Caco-2 (cell line): ENCODE measurements around the gene DNAH7. TPM values are rescaled to one million over a fixed set of nuclear protein-coding genes. Genes with fewer than 3 reads are reported as not detected.

Experiments
- total RNA-seq: library from RNA; stranded (reverse); gene quantifications from 2 replicates; pipeline ENCODE4 v1.2.3, GENCODE V29; 2022

Gene DNAH7
- total RNA-seq, 1 experiment from 2014 or later: 0.16 TPM

Other genes starting within 250 kb of the DNAH7 start
- gene STK17B, start 102.7 kb upstream of the DNAH7 start, total RNA-seq: 54.7 and 58.0 TPM in 2 replicates